Effector memory CD4-positive, alpha-beta T cell (primary cell): ENCODE measurements around the gene ADRA2B.

ENCODE experiments used
- DNase-seq, 3 donors: peaks; one replicate each; pipeline ENCODE4 v3.0.0-alpha.2; 2020
- H3K27ac ChIP-seq: 2 replicates; pipeline ENCODE4 v1.7.0; 2013; ENCODE audit warnings: mild to moderate bottlenecking, low read length, moderate library complexity; ENCODE audit not compliant: insufficient read depth, poor library complexity, severe bottlenecking
- H3K27me3 ChIP-seq: replicated peaks from 2 replicates; pipeline ENCODE4 v1.7.0; 2013; ENCODE audit warnings: mild to moderate bottlenecking, low read length; ENCODE audit not compliant: insufficient read depth, control insufficient read depth, poor library complexity, severe bottlenecking
- H3K36me3 ChIP-seq: 2 replicates; pipeline ENCODE4 v1.7.0; 2013; ENCODE audit warnings: mild to moderate bottlenecking, low read length, moderate library complexity; ENCODE audit not compliant: control insufficient read depth, insufficient read depth
- H3K4me1 ChIP-seq: 2 replicates; pipeline ENCODE4 v1.7.0; 2013; ENCODE audit warnings: low read length, mild to moderate bottlenecking; ENCODE audit not compliant: control insufficient read depth, insufficient read depth, poor library complexity, severe bottlenecking
- H3K4me3 ChIP-seq: 2 replicates; pipeline ENCODE4 v1.7.0; 2013; ENCODE audit warnings: low read length, low read depth, mild to moderate bottlenecking; ENCODE audit not compliant: insufficient read depth, poor library complexity, severe bottlenecking
- H3K9me3 ChIP-seq: 2 replicates; pipeline ENCODE4 v1.7.0; 2013; ENCODE audit warnings: mild to moderate bottlenecking, low read length, moderate library complexity; ENCODE audit not compliant: control insufficient read depth

ADRA2B gene

GRCh38 chr2:96124406-96125265 lies 8.3 kb upstream of the ADRA2B start:
- H3K9me3 ChIP-seq: no peaks in the 10 kb centered on the region
- no peak for DNase-seq
- H3K27me3 ChIP-seq: peaks cover 7% of the 10 kb centered on the region
- H3K36me3 ChIP-seq: no peaks in the 10 kb centered on the region
- H3K4me3 ChIP-seq: no peak overlapping the region
- no peak overlapping the region for H3K27ac ChIP-seq
- H3K4me1 ChIP-seq: no peaks in the 10 kb centered on the region

DNA sequence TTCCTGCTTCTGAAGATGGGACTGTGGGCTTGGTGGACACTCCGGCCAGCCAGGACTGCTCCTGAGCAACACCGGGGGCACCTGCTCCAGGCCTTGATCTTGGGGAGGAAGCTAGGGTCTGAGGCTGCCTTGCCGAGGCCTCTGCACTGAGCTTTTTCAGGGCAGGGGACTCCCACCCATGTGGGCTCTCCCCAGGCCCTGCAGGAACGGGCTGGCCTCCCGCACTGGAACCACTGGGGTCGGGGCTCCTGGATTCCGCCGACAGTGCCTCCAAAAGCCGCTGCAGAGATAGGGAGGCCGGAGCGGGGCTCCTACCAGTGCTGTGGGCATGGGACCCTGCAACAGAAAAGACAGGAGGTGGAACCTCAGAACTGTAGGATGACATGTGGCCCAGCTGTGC lies 7.6 kb upstream of the ADRA2B start:
- Histone ChIP-seq H3K36me3 (no peaks in the 10 kb centered on the region), H3K27me3 (peaks cover 7% of the 10 kb centered on the region), H3K9me3 (no peaks in the 10 kb centered on the region), H3K4me1 (no peaks in the 10 kb centered on the region), H3K4me3 (no peak overlapping the region), H3K27ac (no peak overlapping the region)
- no peak for DNase-seq

DNA sequence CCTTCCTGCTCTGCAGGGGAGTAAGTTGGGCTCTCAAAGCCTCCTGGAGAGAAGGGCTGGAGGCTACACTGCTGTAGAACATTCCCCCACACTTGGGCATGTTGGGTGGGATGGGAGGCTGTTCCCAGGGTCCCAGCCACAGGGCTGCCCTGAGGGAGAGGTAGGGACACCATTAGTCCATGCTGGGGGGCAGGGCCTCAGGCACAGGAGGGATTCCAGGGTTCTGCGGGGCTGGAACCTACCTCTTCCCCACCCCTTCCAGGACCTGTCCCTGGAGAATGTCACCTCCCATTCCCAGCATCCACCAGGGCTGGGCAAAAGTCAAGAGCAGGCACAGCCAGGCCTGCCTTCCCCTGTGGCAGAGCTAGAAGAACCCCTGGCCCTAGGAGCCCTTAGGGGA lies 6.9 kb upstream of the ADRA2B start:
- no peak for DNase-seq
- H3K27ac ChIP-seq: no peak overlapping the region
- H3K36me3 ChIP-seq: no peaks in the 10 kb centered on the region
- peaks cover 7% of the 10 kb centered on the region for H3K27me3 ChIP-seq
- H3K4me1 ChIP-seq: no peaks in the 10 kb centered on the region
- H3K4me3 ChIP-seq: no peak overlapping the region
- H3K9me3 ChIP-seq: no peaks in the 10 kb centered on the region

- Histone ChIP-seq H3K27ac (no peak overlapping the region), H3K4me1 (peaks cover 2% of the 10 kb centered on the region), H3K27me3 (peaks cover 7% of the 10 kb centered on the region), H3K9me3 (no peaks in the 10 kb centered on the region), H3K36me3 (no peaks in the 10 kb centered on the region), H3K4me3 (no peak overlapping the region)
- no peak for DNase-seq
Measured at GRCh38 chr2:96122391-96122790, 6.0 kb upstream of the ADRA2B start.

- Histone ChIP-seq H3K27me3 (peaks cover 7% of the 10 kb centered on the region), H3K4me1 (peaks cover 5% of the 10 kb centered on the region)
Measured at GRCh38 chr2:96121414-96121813, 5.0 kb upstream of the ADRA2B start.

GRCh38 chr2:96120991-96121390 lies 4.6 kb upstream of the ADRA2B start:
- H3K9me3 ChIP-seq: no peaks in the 10 kb centered on the region
- no peak overlapping the region for H3K4me3 ChIP-seq
- H3K4me1 ChIP-seq: peaks cover 9% of the 10 kb centered on the region
- H3K27ac ChIP-seq: no peak overlapping the region
- peaks cover 7% of the 10 kb centered on the region for H3K27me3 ChIP-seq
- no peak for DNase-seq
- no peaks in the 10 kb centered on the region for H3K36me3 ChIP-seq

More at GRCh38 chr2:96121414-96121813, 5.0 kb upstream of the ADRA2B start:
- no peak for DNase-seq
- Histone ChIP-seq H3K36me3 (no peaks in the 10 kb centered on the region), H3K9me3 (no peaks in the 10 kb centered on the region), H3K4me3 (no peak overlapping the region), H3K27ac (no peak overlapping the region)

GRCh38 chr2:96120091-96120720 lies 3.8 kb upstream of the ADRA2B start:
- peaks cover 10% of the 10 kb centered on the region for H3K4me1 ChIP-seq
- peaks cover 7% of the 10 kb centered on the region for H3K27me3 ChIP-seq
- DNase-seq: no peak
- H3K4me3 ChIP-seq: no peak overlapping the region
- no peaks in the 10 kb centered on the region for H3K36me3 ChIP-seq
- no peak overlapping the region for H3K27ac ChIP-seq
- no peaks in the 10 kb centered on the region for H3K9me3 ChIP-seq

GRCh38 chr2:96119389-96119751 lies 3.0 kb upstream of the ADRA2B start:
- no peak for DNase-seq
- Histone ChIP-seq H3K4me3 (no peak overlapping the region), H3K9me3 (no peaks in the 10 kb centered on the region), H3K36me3 (no peaks in the 10 kb centered on the region), H3K27me3 (peaks cover 7% of the 10 kb centered on the region), H3K27ac (no peak overlapping the region), H3K4me1 (peaks cover 10% of the 10 kb centered on the region)

DNA sequence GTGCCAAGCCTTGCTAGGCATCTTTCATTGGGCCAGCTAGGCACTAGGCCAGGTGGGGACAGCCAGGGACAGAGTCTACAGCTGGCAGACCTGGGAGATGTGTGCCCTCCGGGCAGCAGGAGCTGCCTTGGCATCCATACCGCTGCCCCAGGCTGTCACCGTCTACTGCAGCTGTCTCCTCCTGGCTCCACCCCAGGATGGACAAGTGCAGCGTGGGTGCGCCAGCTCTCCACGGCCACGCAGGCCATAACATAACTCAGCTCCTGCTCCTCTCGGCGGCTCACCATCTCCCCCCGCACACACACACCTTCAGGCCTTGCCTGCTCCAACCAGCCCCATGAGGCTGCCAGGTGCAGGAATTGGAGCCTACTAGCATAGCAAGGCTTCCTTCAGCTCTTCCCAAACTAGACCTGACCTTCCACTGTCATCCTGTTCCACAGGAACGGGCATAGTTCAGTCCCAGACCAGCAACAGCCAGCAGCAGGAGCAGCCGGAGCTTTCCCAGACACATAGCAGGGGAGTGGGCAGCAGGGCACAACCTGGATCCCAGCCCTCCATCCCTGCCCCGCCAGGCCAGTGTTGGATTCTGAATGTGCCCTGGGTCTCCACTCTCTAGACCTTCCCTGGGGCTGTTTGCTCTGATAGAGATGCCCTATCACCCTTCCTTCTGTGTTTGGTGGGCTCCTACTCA lies 2.5 kb upstream of the ADRA2B start:
- Histone ChIP-seq H3K4me1 (peaks cover 10% of the 10 kb centered on the region), H3K27me3 (peaks cover 7% of the 10 kb centered on the region), H3K27ac (no peak overlapping the region), H3K9me3 (no peaks in the 10 kb centered on the region), H3K4me3 (no peak overlapping the region), H3K36me3 (no peaks in the 10 kb centered on the region)
- no peak for DNase-seq
